HEK293 (cell line): Measurements from ENCODE around the gene CAP2.
A peak's percentile ranks its signal among the peaks of the same experiment; 100 is the strongest.

Experiments
- CTCF ChIA-PET: fragments of 350-600 bp; formaldehyde crosslinking; extraction: SDS; loops from one replicate; lab custom pipeline; 2021; ENCODE audit warnings: antibody characterized with exemption; lab: Yijun Ruan, JAX
- POLR2A ChIA-PET: fragments of 300-600 bp; formaldehyde crosslinking; extraction: SDS; loops from one replicate; lab custom pipeline; 2020; ENCODE audit warnings: antibody characterized with exemption, inconsistent platforms; lab: Yijun Ruan, JAX
- H3K27ac ChIP-seq: fragments of 200-500 bp; sonication (Bioruptor generic); 2 replicates; pipeline ENCODE4 v1.5.1; 2014; ENCODE audit warnings: low read depth, low read length, control low read depth, inconsistent platforms; ENCODE audit errors: extremely low read depth
- H3K36me3 ChIP-seq, 2 experiments: fragments of 200-500 bp in 1 of 2; sonication (Bioruptor generic) in 1 of 2; 1 replicate in 1 of 2; 2 replicates in 1 of 2; pipeline ENCODE4 v1.5.1; 2014 to 2017; ENCODE audit warnings: inconsistent platforms in 2 of 2, low read length in 2 of 2; ENCODE audit not compliant: control insufficient read depth in 2 of 2, insufficient read depth in 1 of 2
- H3K4me1 ChIP-seq: fragments of 200-500 bp; sonication (Bioruptor generic); 2 replicates; pipeline ENCODE4 v1.5.1; 2014; ENCODE audit warnings: mild to moderate bottlenecking, low read length, inconsistent platforms; ENCODE audit not compliant: control insufficient read depth, insufficient read depth
- H3K4me3 ChIP-seq: 2 replicates; pipeline ENCODE4 v1.5.1; 2011; ENCODE audit warnings: low read depth, mild to moderate bottlenecking, control low read depth, low read length, moderate library complexity
- H3K9me3 ChIP-seq: fragments of 200-500 bp; sonication (Bioruptor generic); 2 replicates; pipeline ENCODE4 v1.5.1; 2014; ENCODE audit warnings: low read depth, low read length, inconsistent platforms; ENCODE audit not compliant: control insufficient read depth, insufficient read depth
- HIC1 ChIP-seq: fragments of 450-650 bp; formaldehyde crosslinking; IDR thresholded peaks from 2 replicates; pipeline ENCODE4 v1.5.1; 2016; ENCODE audit warnings: missing biosample characterization, missing genetic modification characterization
- ZNF10 ChIP-seq: fragments of 450-650 bp; formaldehyde crosslinking; IDR thresholded peaks from 2 replicates; pipeline ENCODE4 v1.5.1; 2017; ENCODE audit warnings: missing biosample characterization, missing genetic modification characterization
- ZNF138 ChIP-seq: fragments of 450-650 bp; formaldehyde crosslinking; IDR thresholded peaks from 2 replicates; pipeline ENCODE4 v1.5.1; 2016; ENCODE audit warnings: missing biosample characterization, missing genetic modification characterization, borderline replicate concordance
- ZNF140 ChIP-seq: fragments of 450-650 bp; formaldehyde crosslinking; IDR thresholded peaks from 2 replicates; pipeline ENCODE4 v1.5.1; 2016; ENCODE audit warnings: missing biosample characterization, missing genetic modification characterization
- ZNF174 ChIP-seq: fragments of 450-650 bp; formaldehyde crosslinking; IDR thresholded peaks from 2 replicates; pipeline ENCODE4 v1.5.0; 2017; ENCODE audit warnings: missing biosample characterization, mild to moderate bottlenecking, missing genetic modification characterization
- ZNF19 ChIP-seq: fragments of 450-650 bp; formaldehyde crosslinking; IDR thresholded peaks from 2 replicates; pipeline ENCODE4; 2016; ENCODE audit warnings: missing biosample characterization, missing genetic modification characterization, low read depth
- ZNF221 ChIP-seq: fragments of 450-650 bp; formaldehyde crosslinking; IDR thresholded peaks from 2 replicates; pipeline ENCODE4 v1.5.1; 2017; ENCODE audit warnings: missing biosample characterization, missing genetic modification characterization, borderline replicate concordance
- ZNF24 ChIP-seq: fragments of 450-650 bp; formaldehyde crosslinking; IDR thresholded peaks from 2 replicates; pipeline ENCODE4 v1.5.1; 2016; ENCODE audit warnings: missing biosample characterization, missing genetic modification characterization
- ZNF398 ChIP-seq: fragments of 450-650 bp; formaldehyde crosslinking; IDR thresholded peaks from 2 replicates; pipeline ENCODE4 v1.5.1; 2017; ENCODE audit warnings: missing biosample characterization, missing genetic modification characterization
- ZNF423 ChIP-seq: fragments of 450-650 bp; formaldehyde crosslinking; IDR thresholded peaks from 2 replicates; pipeline ENCODE4 v1.5.1; 2016; ENCODE audit warnings: missing biosample characterization, missing genetic modification characterization
- ZNF521 ChIP-seq: fragments of 450-650 bp; formaldehyde crosslinking; IDR thresholded peaks from 2 replicates; pipeline ENCODE4 v1.5.1; 2017; ENCODE audit warnings: missing biosample characterization, mild to moderate bottlenecking, missing genetic modification characterization
- ZNF561 ChIP-seq: fragments of 450-650 bp; IDR thresholded peaks from 2 replicates; pipeline ENCODE4 v1.5.1; 2018; ENCODE audit warnings: missing biosample characterization, missing genetic modification characterization, borderline replicate concordance
- ZNF624 ChIP-seq: fragments of 450-650 bp; formaldehyde crosslinking; IDR thresholded peaks from 2 replicates; pipeline ENCODE4 v1.5.1; 2017; ENCODE audit warnings: missing biosample characterization, missing genetic modification characterization
- ZNF639 ChIP-seq: fragments of 450-650 bp; formaldehyde crosslinking; IDR thresholded peaks from 2 replicates; pipeline ENCODE4 v1.5.1; 2016; ENCODE audit warnings: missing biosample characterization, missing genetic modification characterization
- ZNF645 ChIP-seq: fragments of 450-650 bp; formaldehyde crosslinking; IDR thresholded peaks from 2 replicates; pipeline ENCODE4; 2016; ENCODE audit warnings: missing biosample characterization, missing genetic modification characterization
- ZNF747 ChIP-seq: fragments of 450-650 bp; formaldehyde crosslinking; IDR thresholded peaks from 2 replicates; pipeline ENCODE4 v1.5.1; 2016; ENCODE audit warnings: missing biosample characterization, missing genetic modification characterization
- ZNF768 ChIP-seq: fragments of 450-650 bp; formaldehyde crosslinking; IDR thresholded peaks from 2 replicates; pipeline ENCODE4 v1.5.1; 2018; ENCODE audit warnings: missing biosample characterization, mild to moderate bottlenecking, missing genetic modification characterization
- ZSCAN4 ChIP-seq: fragments of 450-650 bp; formaldehyde crosslinking; IDR thresholded peaks from 2 replicates; pipeline ENCODE4 v1.5.1; 2017; ENCODE audit warnings: missing biosample characterization, missing genetic modification characterization
- TF ChIP-seq, protein P1 (sequence below): fragments of 450-650 bp; formaldehyde crosslinking; IDR thresholded peaks from 2 replicates; pipeline ENCODE4 v1.5.1; 2016; ENCODE audit warnings: missing biosample characterization, missing genetic modification characterization
- TF ChIP-seq, protein P2 (sequence below): fragments of 450-650 bp; formaldehyde crosslinking; IDR thresholded peaks from 2 replicates; pipeline ENCODE4 v1.5.1; 2016; ENCODE audit warnings: missing biosample characterization, missing genetic modification characterization
- TF ChIP-seq, protein P3 (sequence below): fragments of 450-650 bp; formaldehyde crosslinking; IDR thresholded peaks from 2 replicates; pipeline ENCODE4 v1.5.1; 2016; ENCODE audit warnings: missing biosample characterization, missing genetic modification characterization

The CAP2 gene

DNA sequence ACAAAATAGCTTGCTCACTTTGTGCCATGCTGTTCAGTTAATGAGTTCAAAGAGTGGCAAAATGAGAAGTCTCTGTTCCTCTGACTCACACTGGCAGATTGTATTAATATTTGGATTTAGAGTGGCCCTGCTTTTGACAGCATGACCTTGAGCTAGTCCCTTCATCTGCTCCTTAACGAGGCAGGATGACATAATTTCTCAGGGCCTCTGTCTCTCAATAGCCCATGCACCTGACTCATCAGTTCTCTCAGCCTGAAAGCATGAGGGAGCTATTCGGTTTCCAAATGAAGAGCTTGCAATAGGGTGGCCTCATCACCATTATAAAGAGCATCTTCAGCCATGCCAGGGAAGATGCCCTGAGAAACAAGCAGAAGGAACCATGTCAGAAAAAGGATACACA, 38.2 kb downstream of the CAP2 start:
- no peaks in the 10 kb centered on the region for H3K9me3 ChIP-seq
- H3K4me3 ChIP-seq: no peak overlapping the region
- ChIA-PET CTCF (interaction anchor here (0.6 to 1.0 kb wide), 2 partner anchors 11 to 118 kb away, joined by 3 read pairs; no protein-coding TSS in a partner anchor), POLR2A (no interaction called here)
- no peak overlapping the region for H3K27ac ChIP-seq
- peaks cover 11% of the 10 kb centered on the region for H3K4me1 ChIP-seq
- H3K36me3 ChIP-seq: peaks cover 0 to 14% of the 10 kb centered on the region in 2 experiments; a peak in 2 of 3 replicates
- TF ChIP-seq, protein P1, sequence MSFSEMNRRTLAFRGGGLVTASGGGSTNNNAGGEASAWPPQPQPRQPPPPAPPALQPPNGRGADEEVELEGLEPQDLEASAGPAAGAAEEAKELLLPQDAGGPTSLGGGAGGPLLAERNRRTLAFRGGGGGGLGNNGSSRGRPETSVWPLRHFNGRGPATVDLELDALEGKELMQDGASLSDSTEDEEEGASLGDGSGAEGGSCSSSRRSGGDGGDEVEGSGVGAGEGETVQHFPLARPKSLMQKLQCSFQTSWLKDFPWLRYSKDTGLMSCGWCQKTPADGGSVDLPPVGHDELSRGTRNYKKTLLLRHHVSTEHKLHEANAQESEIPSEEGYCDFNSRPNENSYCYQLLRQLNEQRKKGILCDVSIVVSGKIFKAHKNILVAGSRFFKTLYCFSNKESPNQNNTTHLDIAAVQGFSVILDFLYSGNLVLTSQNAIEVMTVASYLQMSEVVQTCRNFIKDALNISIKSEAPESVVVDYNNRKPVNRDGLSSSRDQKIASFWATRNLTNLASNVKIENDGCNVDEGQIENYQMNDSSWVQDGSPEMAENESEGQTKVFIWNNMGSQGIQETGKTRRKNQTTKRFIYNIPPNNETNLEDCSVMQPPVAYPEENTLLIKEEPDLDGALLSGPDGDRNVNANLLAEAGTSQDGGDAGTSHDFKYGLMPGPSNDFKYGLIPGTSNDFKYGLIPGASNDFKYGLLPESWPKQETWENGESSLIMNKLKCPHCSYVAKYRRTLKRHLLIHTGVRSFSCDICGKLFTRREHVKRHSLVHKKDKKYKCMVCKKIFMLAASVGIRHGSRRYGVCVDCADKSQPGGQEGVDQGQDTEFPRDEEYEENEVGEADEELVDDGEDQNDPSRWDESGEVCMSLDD (tag by site-specific recombination): no peak
- TF ChIP-seq ZNF747 (no peak), ZNF138 (tag by site-specific recombination) (no peak), ZNF521 (no peak), ZNF561 (tag by site-specific recombination) (no peak), ZNF768 (no peak), ZNF423 (no peak), ZNF398 (tag by site-specific recombination) (no peak), ZNF140 (tag by site-specific recombination) (no peak), ZNF639 (tag by site-specific recombination) (peak; percentile 60; the same call in 1 of the 2 replicates), ZSCAN4 (tag by site-specific recombination) (no peak), ZNF10 (peak; percentile 78), ZNF645 (tag by site-specific recombination) (no peak), ZNF174 (tag by site-specific recombination) (no peak), HIC1 (0 out of 2 replicates have a peak, but pooled peaks have one; percentile 25), ZNF19 (tag by site-specific recombination) (no peak), ZNF24 (tag by site-specific recombination) (peak; percentile 87), ZNF624 (tag by site-specific recombination) (no peak), ZNF221 (no peak)
- TF ChIP-seq, protein P2, sequence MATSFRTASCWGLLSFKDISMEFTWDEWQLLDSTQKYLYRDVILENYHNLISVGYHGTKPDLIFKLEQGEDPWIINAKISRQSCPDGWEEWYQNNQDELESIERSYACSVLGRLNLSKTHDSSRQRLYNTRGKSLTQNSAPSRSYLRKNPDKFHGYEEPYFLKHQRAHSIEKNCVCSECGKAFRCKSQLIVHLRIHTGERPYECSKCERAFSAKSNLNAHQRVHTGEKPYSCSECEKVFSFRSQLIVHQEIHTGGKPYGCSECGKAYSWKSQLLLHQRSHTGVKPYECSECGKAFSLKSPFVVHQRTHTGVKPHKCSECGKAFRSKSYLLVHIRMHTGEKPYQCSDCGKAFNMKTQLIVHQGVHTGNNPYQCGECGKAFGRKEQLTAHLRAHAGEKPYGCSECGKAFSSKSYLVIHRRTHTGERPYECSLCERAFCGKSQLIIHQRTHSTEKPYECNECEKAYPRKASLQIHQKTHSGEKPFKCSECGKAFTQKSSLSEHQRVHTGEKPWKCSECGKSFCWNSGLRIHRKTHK: no peak
- TF ChIP-seq, protein P3, sequence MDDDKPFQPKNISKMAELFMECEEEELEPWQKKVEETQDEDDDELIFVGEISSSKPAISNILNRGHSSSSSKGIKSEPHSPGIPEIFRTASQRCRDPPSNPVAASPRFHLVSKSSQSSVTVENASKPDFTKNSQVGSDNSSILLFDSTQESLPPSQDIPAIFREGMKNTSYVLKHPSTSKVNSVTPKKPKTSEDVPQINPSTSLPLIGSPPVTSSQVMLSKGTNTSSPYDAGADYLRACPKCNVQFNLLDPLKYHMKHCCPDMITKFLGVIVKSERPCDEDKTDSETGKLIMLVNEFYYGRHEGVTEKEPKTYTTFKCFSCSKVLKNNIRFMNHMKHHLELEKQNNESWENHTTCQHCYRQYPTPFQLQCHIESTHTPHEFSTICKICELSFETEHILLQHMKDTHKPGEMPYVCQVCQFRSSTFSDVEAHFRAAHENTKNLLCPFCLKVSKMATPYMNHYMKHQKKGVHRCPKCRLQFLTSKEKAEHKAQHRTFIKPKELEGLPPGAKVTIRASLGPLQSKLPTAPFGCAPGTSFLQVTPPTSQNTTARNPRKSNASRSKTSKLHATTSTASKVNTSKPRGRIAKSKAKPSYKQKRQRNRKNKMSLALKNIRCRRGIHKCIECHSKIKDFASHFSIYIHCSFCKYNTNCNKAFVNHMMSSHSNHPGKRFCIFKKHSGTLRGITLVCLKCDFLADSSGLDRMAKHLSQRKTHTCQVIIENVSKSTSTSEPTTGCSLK (tag by site-specific recombination): no peak
